Measurements from ENCODE around the gene GOLGA8F. TPM values are rescaled to one million over a fixed set of nuclear protein-coding genes. Genes with fewer than 3 reads are reported as not detected.
"Not testable (repeated sequence)": the region's sequence is repeated elsewhere in the genome, so short reads cannot be mapped to it uniquely, and the experiment has no call there.

GOLGA8F gene, protein sequence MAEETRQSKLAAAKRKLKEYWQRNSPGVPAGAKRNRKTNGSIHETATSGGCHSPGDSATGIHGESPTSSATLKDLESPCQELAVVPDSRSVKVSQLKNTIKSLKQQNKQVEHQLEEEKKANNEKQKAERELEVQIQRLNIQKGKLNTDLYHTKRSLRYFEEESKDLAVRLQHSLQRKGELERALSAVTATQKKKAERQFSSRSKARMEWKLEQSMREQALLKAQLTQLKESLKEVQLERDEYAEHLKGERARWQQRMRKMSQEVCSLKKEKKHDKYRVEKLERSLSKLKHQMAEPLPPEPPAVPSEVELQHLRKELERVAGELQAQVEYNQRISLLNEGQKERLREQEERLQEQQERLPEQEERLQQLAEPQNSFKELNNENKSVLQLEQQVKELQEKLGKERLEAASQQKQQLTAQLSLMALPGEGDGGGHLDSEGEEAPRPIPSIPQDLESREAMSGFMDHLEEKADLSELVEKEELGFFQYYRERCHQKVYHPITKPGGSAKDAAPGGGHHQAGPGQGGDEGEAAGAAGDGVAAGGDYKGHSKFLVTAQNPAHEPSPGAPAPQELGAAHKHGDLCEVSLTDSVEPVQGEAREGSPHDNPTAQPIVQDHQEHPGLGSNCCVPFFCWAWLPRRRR
- not detected for polyA plus RNA-seq (2012; ENCODE audit: missing spikeins)

DNA sequence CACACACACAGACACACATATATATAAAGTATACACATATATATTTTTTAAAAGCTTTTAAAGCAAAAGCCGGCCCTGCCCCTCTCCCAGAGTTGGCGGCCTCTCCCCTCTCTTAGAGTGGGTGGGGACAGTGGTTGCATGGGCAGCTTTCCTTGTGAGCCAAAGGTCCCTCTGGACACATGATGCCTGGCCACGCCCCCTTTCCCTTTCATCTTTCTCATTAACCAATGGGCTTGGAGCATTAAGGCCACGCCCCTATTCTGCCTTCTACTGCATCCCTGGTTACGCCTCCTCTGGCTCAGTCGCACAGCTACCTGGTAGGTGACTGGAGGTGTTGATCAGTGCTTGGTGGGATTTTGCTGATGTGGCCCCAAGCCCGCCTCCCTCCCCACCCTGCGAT is at the start of gene GOLGA8F:
Gene GOLGA8F (plus strand): TSS at position 301 of the 400 bp plus-strand sequence. CDS start 98 bp downstream, at position 399.
- FAIRE-seq, result not testable (repeated sequence)

DNA sequence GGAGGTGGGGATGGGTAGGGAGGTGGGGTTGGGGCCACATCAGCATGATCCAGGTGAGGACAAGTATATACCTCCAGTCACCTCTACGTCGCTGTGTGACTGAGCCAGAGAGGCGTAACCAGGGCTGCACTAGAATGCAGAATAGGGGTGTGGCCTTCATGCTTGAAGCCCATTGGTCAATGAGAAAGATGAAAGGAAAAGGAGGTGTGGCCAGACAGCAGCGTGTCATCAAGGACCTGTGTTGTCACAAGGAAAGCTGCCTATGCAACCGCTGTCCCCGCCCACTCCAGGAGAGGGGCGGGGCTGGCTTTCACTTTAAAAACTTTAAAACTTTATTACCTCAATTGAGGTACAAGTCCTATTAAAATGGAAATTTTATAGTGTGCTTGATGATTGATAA is 20.5 kb upstream of the GOLGA8F start, which contains the start of gene GOLGA6L24:
Gene GOLGA6L24 (minus strand): TSS at position 101 of the 400 bp plus-strand sequence. CDS start 61 bp downstream, at position 40.
- not testable (repeated sequence) for FAIRE-seq; DNase-seq (ENCODE audit: insufficient read length)

More for the DNA sequence above, at the start of gene GOLGA8F:
- DNase-seq (ENCODE audit: insufficient read length), result not testable (repeated sequence)

GRCh38 chr15:28365502-28365901 is 13.0 kb upstream of the GOLGA8F start:
- FAIRE-seq; DNase-seq (ENCODE audit: insufficient read length): not testable (repeated sequence)

GRCh38 chr15:28380053-28380452 is 1.6 kb downstream of the GOLGA8F start:
- FAIRE-seq; DNase-seq (ENCODE audit: insufficient read length): not testable (repeated sequence)

GRCh38 chr15:28396022-28396421 is 17.6 kb downstream of the GOLGA8F start:
- DNase-seq (ENCODE audit: insufficient read length); FAIRE-seq: not testable (repeated sequence)

- FAIRE-seq; DNase-seq (ENCODE audit: insufficient read length): not testable (repeated sequence)
Observed at GRCh38 chr15:28402774-28403435, 24.4 kb downstream of the GOLGA8F start.

GRCh38 chr15:28420470-28420869 is 42.0 kb downstream of the GOLGA8F start:
- not testable (repeated sequence) for DNase-seq (ENCODE audit: insufficient read length); FAIRE-seq

- not testable (repeated sequence) for FAIRE-seq; DNase-seq (ENCODE audit: insufficient read length)
Observed at GRCh38 chr15:28435594-28435993, 57.1 kb downstream of the GOLGA8F start.
